A549 (cell line): ENCODE measurements around the gene TGM3. TPM values are rescaled to one million over a fixed set of nuclear protein-coding genes. Genes with fewer than 3 reads are reported as not detected.

Experiments
- ATAC-seq, 2 experiments: fragments of 200-7000 bp in 1 of 2; fragments of >200 bp in 1 of 2; cut with Nextera tagmentation in 1 of 2; cut with Tn5 transposase in 1 of 2; 3 replicates each; pipeline versions ENCODE4 v1.8.0 to v1.9.1; 2018 to 2020; ENCODE audit warnings: mild to moderate bottlenecking in 1 of 2, moderate library complexity in 1 of 2
- CTCF ChIA-PET: fragments of 300-600 bp; sonication (Branson Sonifier 250); formaldehyde crosslinking; extraction: SDS; loops from one replicate; lab custom pipeline; 2021; ENCODE audit warnings: antibody characterized with exemption, inconsistent platforms; lab: Yijun Ruan, JAX
- POLR2A ChIA-PET: fragments of 350-600 bp; formaldehyde crosslinking; extraction: SDS; loops from one replicate; lab custom pipeline; 2021; ENCODE audit warnings: antibody characterized with exemption, inconsistent platforms; lab: Yijun Ruan, JAX
- DNase-seq, 2 experiments: peaks; one replicate each; pipeline versions ENCODE4 v3.0.0 to v3.0.0-alpha.2; 2011 to 2016; ENCODE audit warnings: low read depth in 1 of 2, low spot score in 1 of 2
- FAIRE-seq: peaks from 2 replicates; lab custom pipeline; 2011; peaks lifted over from hg19 to GRCh38; lab: Jason Lieb, UNC
- H3K27ac ChIP-seq, 2 experiments: fragments of >200 bp; sonication (Bioruptor Twin); formaldehyde crosslinking; 3 replicates each; pipeline ENCODE4 v1.5.1; 2016 to 2017
- H3K4me1 ChIP-seq: fragments of >200 bp; sonication (Bioruptor Twin); formaldehyde crosslinking; 3 replicates; pipeline ENCODE4 v1.6.1; 2016
- H3K4me2 ChIP-seq: fragments of >200 bp; sonication (Bioruptor Twin); formaldehyde crosslinking; 3 replicates; pipeline ENCODE4 v1.6.1; 2016
- H3K4me3 ChIP-seq: fragments of >200 bp; sonication (Bioruptor Twin); formaldehyde crosslinking; 3 replicates; pipeline ENCODE4 v1.5.1; 2016
- H3K9me3 ChIP-seq: fragments of >200 bp; sonication (Bioruptor Twin); formaldehyde crosslinking; 3 replicates; pipeline ENCODE4 v1.6.1; 2016
- ATOH8 ChIP-seq: fragments of 250-450 bp; sonication (Bioruptor Pico); IDR thresholded peaks from 2 replicates; pipeline ENCODE4 v1.5.0; 2020; ENCODE audit warnings: low read depth, mild to moderate bottlenecking, moderate library complexity
- BHLHE40 ChIP-seq: IDR thresholded peaks from 2 replicates; pipeline ENCODE4 v1.6.1; 2012; ENCODE audit warnings: low read depth, low read length, inconsistent platforms
- CBX2 ChIP-seq: fragments of 200-600 bp; sonication (generic); IDR thresholded peaks from 2 replicates; pipeline ENCODE4 v1.6.1; 2016; ENCODE audit warnings: low read depth, mild to moderate bottlenecking, borderline replicate concordance
- EHMT2 ChIP-seq: fragments of 200-600 bp; sonication (generic); IDR thresholded peaks from 2 replicates; pipeline ENCODE4 v1.6.1; 2016; ENCODE audit warnings: antibody characterized with exemption, low read depth, mild to moderate bottlenecking, moderate library complexity
- FOSB ChIP-seq: fragments of 250-450 bp; sonication (Bioruptor Pico); IDR thresholded peaks from 2 replicates; pipeline ENCODE4 v1.5.0; 2020; ENCODE audit warnings: mild to moderate bottlenecking, moderate library complexity
- HOXB13 ChIP-seq: fragments of 250-450 bp; sonication (Bioruptor Pico); IDR thresholded peaks from 2 replicates; pipeline ENCODE4 v1.5.0; 2020; ENCODE audit warnings: low read depth, mild to moderate bottlenecking, moderate library complexity
- HOXB5 ChIP-seq: fragments of 250-450 bp; sonication (Bioruptor Pico); IDR thresholded peaks from 2 replicates; pipeline ENCODE4 v1.5.0; 2020; ENCODE audit warnings: mild to moderate bottlenecking, moderate library complexity
- JUN ChIP-seq, 2 experiments: fragments of >200 bp; sonication (Bioruptor Twin); formaldehyde crosslinking; IDR thresholded peaks; 2 replicates in 1 of 2; 3 replicates in 1 of 2; pipeline ENCODE4 v1.6.1; 2016 to 2017
- KDM5A ChIP-seq: fragments of 200-600 bp; sonication (generic); IDR thresholded peaks from 2 replicates; pipeline ENCODE4 v1.6.1; 2016; ENCODE audit warnings: antibody characterized with exemption, mild to moderate bottlenecking
- MAFK ChIP-seq: fragments of 450-650 bp; IDR thresholded peaks from 2 replicates; pipeline ENCODE4 v1.6.1; 2014; ENCODE audit not compliant: partially characterized antibody
- NFE2L2 ChIP-seq: fragments of 150-350 bp; conservative IDR thresholded peaks from 2 replicates; pipeline ENCODE4 v1.6.1; 2014; ENCODE audit warnings: low read length
- NR3C1 ChIP-seq: fragments of >200 bp; sonication (Bioruptor Twin); formaldehyde crosslinking; IDR thresholded peaks from 3 replicates; pipeline ENCODE4 v1.6.1; 2017
- PBX3 ChIP-seq: IDR thresholded peaks from 2 replicates; pipeline ENCODE4 v1.6.1; 2012
- POLR2AphosphoS2 ChIP-seq: conservative IDR thresholded peaks from 2 replicates; pipeline ENCODE4 v1.6.1; 2012; ENCODE audit warnings: low read length, improper control_type of control experiment, inconsistent platforms
- RFX5 ChIP-seq: fragments of 450-650 bp; IDR thresholded peaks from 2 replicates; pipeline ENCODE4 v1.7.1; 2014; ENCODE audit warnings: antibody characterized with exemption, mild to moderate bottlenecking, moderate library complexity
- WGBS: methylation state at CpG from one replicate; pipeline ENCODE4 v1.1.6; 2017; ENCODE audit errors: missing lambda C conversion rate; 5-methylcytosine and 5-hydroxymethylcytosine counted together
- polyA plus RNA-seq, 4 experiments: library from polyadenylated mRNA; depleted of rRNA in 3 of 4; stranded (reverse); fragments of >200 nt; fragmentation: RNase III in 1 of 4; extraction: RNeasy Plus Mini Kit Qiagen cat#74134 plus additional on column Dnase treatment in 1 of 4; gene quantifications; 2 replicates in 3 of 4; 3 replicates in 1 of 4; pipeline ENCODE4 v1.2.3, GENCODE V29; 2011 to 2017
- TF ChIP-seq, protein P1 (sequence below): fragments of >200 bp; sonication (Bioruptor Twin); formaldehyde crosslinking; IDR thresholded peaks from 3 replicates; pipeline ENCODE4 v1.6.1; 2016
- TF ChIP-seq, protein P2 (sequence below): fragments of >200 bp; sonication (Bioruptor Twin); formaldehyde crosslinking; IDR thresholded peaks from 3 replicates; pipeline ENCODE4 v1.5.1; 2016
- TF ChIP-seq, protein P3 (sequence below): fragments of 200-600 bp; sonication (generic); IDR thresholded peaks from 2 replicates; pipeline ENCODE4 v1.6.1; 2016; ENCODE audit warnings: antibody characterized with exemption, mild to moderate bottlenecking, moderate library complexity

TGM3 gene
- polyA plus RNA-seq, 2 of the 4 experiments (the other 2 are of a cell fraction), result 0.03 to 0.14 TPM

GRCh38 chr20:2363587-2363986, 67.8 kb downstream of the TGM3 start:
- 72% methylated on average over 1 of the region's 1 CpG for WGBS
- no peak overlapping the region for H3K27ac ChIP-seq

GRCh38 chr20:2364044-2364443, 68.2 kb downstream of the TGM3 start:
- CTCF ChIA-PET, result interaction anchor here (0.9 to 3.0 kb wide), 3 partner anchors 28 to 88 kb away, joined by 3 to 9 read pairs (median 7); no protein-coding TSS in a partner anchor
- 54% methylated on average over 4 of the region's 4 CpGs for WGBS
- FAIRE-seq, result no peak
- H3K27ac ChIP-seq, result no peak overlapping the region
- no peak for TF ChIP-seq KDM5A
- no peak for TF ChIP-seq NFE2L2
- TF ChIP-seq, protein P1, sequence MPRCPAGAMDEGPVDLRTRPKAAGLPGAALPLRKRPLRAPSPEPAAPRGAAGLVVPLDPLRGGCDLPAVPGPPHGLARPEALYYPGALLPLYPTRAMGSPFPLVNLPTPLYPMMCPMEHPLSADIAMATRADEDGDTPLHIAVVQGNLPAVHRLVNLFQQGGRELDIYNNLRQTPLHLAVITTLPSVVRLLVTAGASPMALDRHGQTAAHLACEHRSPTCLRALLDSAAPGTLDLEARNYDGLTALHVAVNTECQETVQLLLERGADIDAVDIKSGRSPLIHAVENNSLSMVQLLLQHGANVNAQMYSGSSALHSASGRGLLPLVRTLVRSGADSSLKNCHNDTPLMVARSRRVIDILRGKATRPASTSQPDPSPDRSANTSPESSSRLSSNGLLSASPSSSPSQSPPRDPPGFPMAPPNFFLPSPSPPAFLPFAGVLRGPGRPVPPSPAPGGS, result no peak
- TF ChIP-seq, protein P2, sequence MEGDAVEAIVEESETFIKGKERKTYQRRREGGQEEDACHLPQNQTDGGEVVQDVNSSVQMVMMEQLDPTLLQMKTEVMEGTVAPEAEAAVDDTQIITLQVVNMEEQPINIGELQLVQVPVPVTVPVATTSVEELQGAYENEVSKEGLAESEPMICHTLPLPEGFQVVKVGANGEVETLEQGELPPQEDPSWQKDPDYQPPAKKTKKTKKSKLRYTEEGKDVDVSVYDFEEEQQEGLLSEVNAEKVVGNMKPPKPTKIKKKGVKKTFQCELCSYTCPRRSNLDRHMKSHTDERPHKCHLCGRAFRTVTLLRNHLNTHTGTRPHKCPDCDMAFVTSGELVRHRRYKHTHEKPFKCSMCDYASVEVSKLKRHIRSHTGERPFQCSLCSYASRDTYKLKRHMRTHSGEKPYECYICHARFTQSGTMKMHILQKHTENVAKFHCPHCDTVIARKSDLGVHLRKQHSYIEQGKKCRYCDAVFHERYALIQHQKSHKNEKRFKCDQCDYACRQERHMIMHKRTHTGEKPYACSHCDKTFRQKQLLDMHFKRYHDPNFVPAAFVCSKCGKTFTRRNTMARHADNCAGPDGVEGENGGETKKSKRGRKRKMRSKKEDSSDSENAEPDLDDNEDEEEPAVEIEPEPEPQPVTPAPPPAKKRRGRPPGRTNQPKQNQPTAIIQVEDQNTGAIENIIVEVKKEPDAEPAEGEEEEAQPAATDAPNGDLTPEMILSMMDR, result no peak
- TF ChIP-seq MAFK, result peak; percentile 67
- TF ChIP-seq HOXB13, result no peak
- TF ChIP-seq, all 56 proteins: peak for 1
- POLR2A ChIA-PET, result no interaction called here
- Histone ChIP-seq H3K9me3 (peaks cover 20% of the 10 kb centered on the region), H3K4me2 (no peak overlapping the region), H3K4me3 (no peak overlapping the region), H3K4me1 (no peaks in the 10 kb centered on the region)
- ATAC-seq, result no peak
- DNase-seq, result no peak

More at GRCh38 chr20:2363587-2363986, 67.8 kb downstream of the TGM3 start:
- POLR2A ChIA-PET, result interaction anchor here (0.5 kb wide), 1 partner anchor 158 kb away, joined by 4 read pairs; no protein-coding TSS in a partner anchor
- Histone ChIP-seq H3K4me2 (no peak overlapping the region), H3K4me3 (no peak overlapping the region), H3K4me1 (no peaks in the 10 kb centered on the region), H3K9me3 (peaks cover 15% of the 10 kb centered on the region)
- no peak for FAIRE-seq
- CTCF ChIA-PET, result interaction anchor here (2.7 to 3.0 kb wide), 2 partner anchors 29 to 31 kb away, joined by 7 to 9 read pairs; no protein-coding TSS in a partner anchor
- TF ChIP-seq EHMT2, result no peak
- no peak for TF ChIP-seq PBX3
- no peak for TF ChIP-seq CBX2
- TF ChIP-seq BHLHE40, result no peak
- TF ChIP-seq ATOH8, result no peak
- TF ChIP-seq, protein P3, sequence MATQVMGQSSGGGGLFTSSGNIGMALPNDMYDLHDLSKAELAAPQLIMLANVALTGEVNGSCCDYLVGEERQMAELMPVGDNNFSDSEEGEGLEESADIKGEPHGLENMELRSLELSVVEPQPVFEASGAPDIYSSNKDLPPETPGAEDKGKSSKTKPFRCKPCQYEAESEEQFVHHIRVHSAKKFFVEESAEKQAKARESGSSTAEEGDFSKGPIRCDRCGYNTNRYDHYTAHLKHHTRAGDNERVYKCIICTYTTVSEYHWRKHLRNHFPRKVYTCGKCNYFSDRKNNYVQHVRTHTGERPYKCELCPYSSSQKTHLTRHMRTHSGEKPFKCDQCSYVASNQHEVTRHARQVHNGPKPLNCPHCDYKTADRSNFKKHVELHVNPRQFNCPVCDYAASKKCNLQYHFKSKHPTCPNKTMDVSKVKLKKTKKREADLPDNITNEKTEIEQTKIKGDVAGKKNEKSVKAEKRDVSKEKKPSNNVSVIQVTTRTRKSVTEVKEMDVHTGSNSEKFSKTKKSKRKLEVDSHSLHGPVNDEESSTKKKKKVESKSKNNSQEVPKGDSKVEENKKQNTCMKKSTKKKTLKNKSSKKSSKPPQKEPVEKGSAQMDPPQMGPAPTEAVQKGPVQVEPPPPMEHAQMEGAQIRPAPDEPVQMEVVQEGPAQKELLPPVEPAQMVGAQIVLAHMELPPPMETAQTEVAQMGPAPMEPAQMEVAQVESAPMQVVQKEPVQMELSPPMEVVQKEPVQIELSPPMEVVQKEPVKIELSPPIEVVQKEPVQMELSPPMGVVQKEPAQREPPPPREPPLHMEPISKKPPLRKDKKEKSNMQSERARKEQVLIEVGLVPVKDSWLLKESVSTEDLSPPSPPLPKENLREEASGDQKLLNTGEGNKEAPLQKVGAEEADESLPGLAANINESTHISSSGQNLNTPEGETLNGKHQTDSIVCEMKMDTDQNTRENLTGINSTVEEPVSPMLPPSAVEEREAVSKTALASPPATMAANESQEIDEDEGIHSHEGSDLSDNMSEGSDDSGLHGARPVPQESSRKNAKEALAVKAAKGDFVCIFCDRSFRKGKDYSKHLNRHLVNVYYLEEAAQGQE, result no peak
- TF ChIP-seq HOXB13, result no peak
- no peak for TF ChIP-seq JUN (IDR thresholded peaks at IDR 0.05)
- no peak for TF ChIP-seq HOXB5
- no peak for TF ChIP-seq FOSB
- no peak for TF ChIP-seq NR3C1
- no peak for TF ChIP-seq RFX5
- TF ChIP-seq POLR2AphosphoS2, result no peak
- no peak for TF ChIP-seq KDM5A
- no peak for ATAC-seq
- DNase-seq, result no peak
